GM06990 (cell line): ENCODE measurements around the gene PROSER2.

Experiments used
- DNase-seq: peaks from one replicate; pipeline ENCODE4 v3.0.0-alpha.2; 2011; ENCODE audit not compliant: insufficient read length; ENCODE audit errors: extremely low read depth
- H3K27me3 ChIP-seq: replicated peaks from 2 replicates; pipeline ENCODE4 v1.6.0; 2011; ENCODE audit warnings: low read length; ENCODE audit not compliant: control insufficient read depth, insufficient read depth
- H3K36me3 ChIP-seq: 2 replicates; pipeline ENCODE4 v1.5.1; 2011; ENCODE audit warnings: low read length; ENCODE audit not compliant: control insufficient read depth, insufficient read depth
- H3K4me3 ChIP-seq: replicated peaks from 2 replicates; pipeline ENCODE4 v1.5.1; 2011; ENCODE audit warnings: low read depth, mild to moderate bottlenecking, control low read depth, low read length
- CTCF ChIP-seq: IDR thresholded peaks from 2 replicates; pipeline ENCODE4 v1.5.1; 2011; ENCODE audit warnings: low read length, control low read depth, mild to moderate bottlenecking, inconsistent platforms; ENCODE audit not compliant: insufficient read depth, poor library complexity, severe bottlenecking

PROSER2 gene

GRCh38 chr10:11891776-11892486 lies 68.8 kb downstream of the PROSER2 start:
- no peaks in the 10 kb centered on the region for H3K27me3 ChIP-seq
- no peaks in the 10 kb centered on the region for H3K36me3 ChIP-seq
- TF ChIP-seq CTCF, result no peak
- DNase-seq, result no peak
- no peak overlapping the region for H3K4me3 ChIP-seq

- TF ChIP-seq CTCF, result no peak
- DNase-seq, result no peak
- Histone ChIP-seq H3K36me3 (no peaks in the 10 kb centered on the region), H3K4me3 (no peak overlapping the region), H3K27me3 (no peaks in the 10 kb centered on the region)
These were observed 70.7 kb downstream of the PROSER2 start for GRCh38 chr10:11893749-11894278.

- DNase-seq, result no peak
- Histone ChIP-seq H3K27me3 (no peaks in the 10 kb centered on the region), H3K36me3 (no peaks in the 10 kb centered on the region), H3K4me3 (no peak overlapping the region)
- no peak for TF ChIP-seq CTCF
These were observed 71.4 kb downstream of the PROSER2 start for GRCh38 chr10:11894381-11895107.

- no peak overlapping the region for H3K4me3 ChIP-seq
- H3K36me3 ChIP-seq, result no peaks in the 10 kb centered on the region
- H3K27me3 ChIP-seq, result no peaks in the 10 kb centered on the region
- no peak for TF ChIP-seq CTCF
- no peak for DNase-seq
These were observed 71.9 kb downstream of the PROSER2 start for GRCh38 chr10:11895108-11895466.

GRCh38 chr10:11895598-11895997 lies 72.4 kb downstream of the PROSER2 start:
- TF ChIP-seq CTCF, result no peak
- Histone ChIP-seq H3K27me3 (no peaks in the 10 kb centered on the region), H3K36me3 (no peaks in the 10 kb centered on the region), H3K4me3 (no peak overlapping the region)
- no peak for DNase-seq
